Muscle layer of colon (tissue), 2 donors: ENCODE measurements around the gene ZNF319.

Experiments
- H3K27ac ChIP-seq: one replicate; pipeline ENCODE4 v1.7.0; 2013; ENCODE audit warnings: low read depth, mild to moderate bottlenecking, low read length, moderate library complexity
- H3K27me3 ChIP-seq, 2 donors: one replicate each; pipeline ENCODE4 v1.7.0; 2013; ENCODE audit warnings: low read length in 2 of 2, mild to moderate bottlenecking in 2 of 2; ENCODE audit not compliant: insufficient read depth in 2 of 2, control insufficient read depth in 1 of 2
- H3K36me3 ChIP-seq: one replicate; pipeline ENCODE4 v1.7.0; 2013; ENCODE audit warnings: mild to moderate bottlenecking, low read length; ENCODE audit not compliant: insufficient read depth
- H3K4me1 ChIP-seq: one replicate; pipeline ENCODE4 v1.7.0; 2013; ENCODE audit warnings: mild to moderate bottlenecking, low read length; ENCODE audit not compliant: insufficient read depth
- H3K4me3 ChIP-seq, 2 donors: one replicate each; pipeline ENCODE4 v1.7.0; 2013; ENCODE audit warnings: low read length in 2 of 2, low read depth in 1 of 2, mild to moderate bottlenecking in 1 of 2, moderate library complexity in 1 of 2
- H3K9ac ChIP-seq: one replicate; pipeline ENCODE4 v1.7.0; 2013; ENCODE audit warnings: low read length
- H3K9me3 ChIP-seq: one replicate; pipeline ENCODE4 v1.7.0; 2013; ENCODE audit warnings: mild to moderate bottlenecking, low read length
- donor health status: abdominal sarcoma.
- donor health status: Adenocarcinoma of cecum.

The ZNF319 gene

GRCh38 chr16:57999366-57999970, 1.0 kb downstream of the ZNF319 start:
- Histone ChIP-seq H3K9me3 (no peaks in the 10 kb centered on the region), H3K27me3 (no peaks in the 10 kb centered on the region), H3K36me3 (peaks cover 34% of the 10 kb centered on the region), H3K27ac (peak overlapping the region; percentile 70), H3K9ac (peak overlapping the region; percentile 69), H3K4me1 (peaks cover 12% of the 10 kb centered on the region), H3K4me3 (peak overlapping the region; percentile 72 to 82)

- H3K4me3 ChIP-seq = peak overlapping the region in 1 of 2 donors; percentile 72
- H3K27me3 ChIP-seq = no peaks in the 10 kb centered on the region
- peak overlapping the region; percentile 51 for H3K9ac ChIP-seq
- peaks cover 12% of the 10 kb centered on the region for H3K4me1 ChIP-seq
- peaks cover 39% of the 10 kb centered on the region for H3K36me3 ChIP-seq
- no peaks in the 10 kb centered on the region for H3K9me3 ChIP-seq
- H3K27ac ChIP-seq = peak overlapping the region; percentile 70
Observed at GRCh38 chr16:57998992-57999365, 1.5 kb downstream of the ZNF319 start.

GRCh38 chr16:57998486-57998885, 2.0 kb downstream of the ZNF319 start:
- Histone ChIP-seq H3K9me3 (no peaks in the 10 kb centered on the region), H3K9ac (peak overlapping the region; percentile 51)

GRCh38 chr16:57997528-57998265, 2.8 kb downstream of the ZNF319 start:
- peaks cover 42% of the 10 kb centered on the region for H3K36me3 ChIP-seq
- H3K9me3 ChIP-seq = no peaks in the 10 kb centered on the region
- no peak overlapping the region for H3K4me3 ChIP-seq
- no peak overlapping the region for H3K27ac ChIP-seq
- H3K4me1 ChIP-seq = peaks cover 12% of the 10 kb centered on the region
- H3K9ac ChIP-seq = no peak overlapping the region
- H3K27me3 ChIP-seq = no peaks in the 10 kb centered on the region

More at GRCh38 chr16:57998486-57998885, 2.0 kb downstream of the ZNF319 start:
- no peaks in the 10 kb centered on the region for H3K27me3 ChIP-seq
- no peak overlapping the region for H3K4me3 ChIP-seq
- no peak overlapping the region for H3K27ac ChIP-seq
- H3K36me3 ChIP-seq = peaks cover 42% of the 10 kb centered on the region
- peaks cover 12% of the 10 kb centered on the region for H3K4me1 ChIP-seq

- Histone ChIP-seq H3K27ac (no peak overlapping the region), H3K9me3 (no peaks in the 10 kb centered on the region), H3K4me3 (no peak overlapping the region), H3K27me3 (no peaks in the 10 kb centered on the region), H3K9ac (no peak overlapping the region), H3K36me3 (peaks cover 42% of the 10 kb centered on the region), H3K4me1 (peaks cover 12% of the 10 kb centered on the region)
Observed at GRCh38 chr16:57997176-57997527, 3.3 kb downstream of the ZNF319 start.

GRCh38 chr16:57996406-57997175, 3.9 kb downstream of the ZNF319 start:
- Histone ChIP-seq H3K9ac (no peak overlapping the region), H3K27ac (no peak overlapping the region), H3K4me3 (no peak overlapping the region), H3K9me3 (no peaks in the 10 kb centered on the region), H3K36me3 (peaks cover 42% of the 10 kb centered on the region), H3K27me3 (no peaks in the 10 kb centered on the region), H3K4me1 (peaks cover 12% of the 10 kb centered on the region)

GRCh38 chr16:57995721-57996405, 4.6 kb downstream of the ZNF319 start:
- Histone ChIP-seq H3K36me3 (peaks cover 42% of the 10 kb centered on the region), H3K4me1 (peaks cover 12% of the 10 kb centered on the region), H3K9ac (no peak overlapping the region), H3K9me3 (no peaks in the 10 kb centered on the region), H3K27ac (no peak overlapping the region), H3K4me3 (no peak overlapping the region), H3K27me3 (no peaks in the 10 kb centered on the region)

- no peak overlapping the region for H3K27ac ChIP-seq
- no peaks in the 10 kb centered on the region for H3K9me3 ChIP-seq
- H3K36me3 ChIP-seq = peaks cover 42% of the 10 kb centered on the region
- H3K4me1 ChIP-seq = peaks cover 12% of the 10 kb centered on the region
- no peak overlapping the region for H3K4me3 ChIP-seq
- H3K9ac ChIP-seq = no peak overlapping the region
- no peaks in the 10 kb centered on the region for H3K27me3 ChIP-seq
Observed at GRCh38 chr16:57994778-57995177, 5.7 kb downstream of the ZNF319 start.

- Histone ChIP-seq H3K4me1 (peaks cover 8% of the 10 kb centered on the region), H3K36me3 (peaks cover 42% of the 10 kb centered on the region), H3K27me3 (no peaks in the 10 kb centered on the region), H3K9me3 (no peaks in the 10 kb centered on the region), H3K4me3 (no peak overlapping the region), H3K9ac (no peak overlapping the region), H3K27ac (no peak overlapping the region)
Observed at GRCh38 chr16:57994361-57994760, 6.1 kb downstream of the ZNF319 start.

GRCh38 chr16:57993897-57994296, 6.6 kb downstream of the ZNF319 start:
- Histone ChIP-seq H3K27ac (no peak overlapping the region), H3K9me3 (no peaks in the 10 kb centered on the region), H3K36me3 (peaks cover 42% of the 10 kb centered on the region), H3K9ac (no peak overlapping the region), H3K27me3 (no peaks in the 10 kb centered on the region), H3K4me3 (no peak overlapping the region), H3K4me1 (peaks cover 3% of the 10 kb centered on the region)

GRCh38 chr16:57993438-57993837, 7.0 kb downstream of the ZNF319 start:
- H3K4me1 ChIP-seq = no peaks in the 10 kb centered on the region
- peaks cover 42% of the 10 kb centered on the region for H3K36me3 ChIP-seq
- no peak overlapping the region for H3K4me3 ChIP-seq
- no peaks in the 10 kb centered on the region for H3K9me3 ChIP-seq
- no peaks in the 10 kb centered on the region for H3K27me3 ChIP-seq
- H3K9ac ChIP-seq = no peak overlapping the region
- no peak overlapping the region for H3K27ac ChIP-seq
